Spleen (tissue), 11 donors: Measurements from ENCODE around the gene NFATC2. TPM values are rescaled to one million over a fixed set of nuclear protein-coding genes. Genes with fewer than 3 reads are reported as not detected.

Source experiments
- DNase-seq: peaks from one replicate; pipeline ENCODE4 v3.0.0-alpha.2; 2020
- H3K27ac ChIP-seq, 8 donors: fragments of 200-600 bp; sonication (generic) in 7 of 8; 1 replicate in 4 of 8; 2 replicates in 4 of 8; pipeline versions ENCODE4 v1.5.0 to v1.8.0; 2016 to 2021; ENCODE audit warnings: inconsistent platforms in 4 of 8, mild to moderate bottlenecking in 4 of 8, moderate library complexity in 1 of 8
- H3K27me3 ChIP-seq, 7 donors: fragments of 200-600 bp; sonication (generic) in 6 of 7; replicated peaks in 1 of 7; 1 replicate in 4 of 7; 2 replicates in 3 of 7; pipeline versions ENCODE4 v1.5.0 to v1.8.0; 2016 to 2021; ENCODE audit warnings: inconsistent platforms in 3 of 7, mild to moderate bottlenecking in 1 of 7
- H3K36me3 ChIP-seq, 6 donors: fragments of 200-600 bp; sonication (generic) in 5 of 6; 1 replicate in 4 of 6; 2 replicates in 2 of 6; pipeline versions ENCODE4 v1.5.0 to v1.8.0; 2016 to 2021; ENCODE audit warnings: inconsistent platforms in 2 of 6
- H3K4me1 ChIP-seq, 6 donors: fragments of 200-600 bp; sonication (generic) in 5 of 6; 1 replicate in 3 of 6; 2 replicates in 3 of 6; pipeline versions ENCODE4 v1.5.0 to v1.8.0; 2016 to 2021; ENCODE audit warnings: inconsistent platforms in 3 of 6
- H3K4me3 ChIP-seq, 8 donors: fragments of 200-600 bp; sonication (generic) in 7 of 8; 1 replicate in 4 of 8; 2 replicates in 4 of 8; pipeline versions ENCODE4 v1.5.0 to v1.8.0; 2016 to 2021; ENCODE audit warnings: inconsistent platforms in 4 of 8, mild to moderate bottlenecking in 4 of 8, moderate library complexity in 2 of 8
- H3K9me3 ChIP-seq, 8 donors: fragments of 200-600 bp; sonication (generic) in 7 of 8; 1 replicate in 4 of 8; 2 replicates in 4 of 8; pipeline versions ENCODE4 v1.5.0 to v1.8.0; 2016 to 2021; ENCODE audit warnings: inconsistent platforms in 4 of 8
- CTCF ChIP-seq, 11 experiments: fragments of 200-600 bp in 7 of 11; fragments of 450-650 bp in 4 of 11; sonication (generic) in 4 of 11; IDR thresholded peaks in 8 of 11; conservative IDR thresholded peaks in 3 of 11; 1 replicate in 7 of 11; 2 replicates in 4 of 11; pipeline versions ENCODE4 v1.4.0 to v1.8.0; 2016 to 2021; ENCODE audit warnings: antibody characterized with exemption in 11 of 11, inconsistent platforms in 4 of 11, mild to moderate bottlenecking in 1 of 11
- POLR2A ChIP-seq, 3 donors: fragments of 450-650 bp; IDR thresholded peaks; one replicate each; pipeline ENCODE4 v1.5.1; 2017; ENCODE audit warnings: antibody characterized with exemption in 3 of 3, mild to moderate bottlenecking in 1 of 3
- POLR2AphosphoS5 ChIP-seq, 3 donors: sonication (generic); formaldehyde crosslinking; IDR thresholded peaks; one replicate each; pipeline ENCODE4 v1.5.1; 2017; ENCODE audit warnings: antibody characterized with exemption in 3 of 3
- WGBS, 5 donors: extraction: QIAGEN DNeasy Blood & Tissue Kit in 3 of 5; methylation state at CpG; one replicate each; pipeline versions ENCODE4 v1.1.5 to v1.1.7; 2013 to 2018; 5-methylcytosine and 5-hydroxymethylcytosine counted together
- intact Hi-C: fragments of 100-400 bp; cut with DNase I; formaldehyde crosslinking; loops from one replicate; pipeline ENCODE4 v1.15.0; 2023; ENCODE audit warnings: low total_unique reads
- polyA plus RNA-seq, 3 donors: library from polyadenylated mRNA; stranded (reverse); fragments of 200-250 nt; gene quantifications; one replicate each; pipeline ENCODE4 v1.2.1, GENCODE V29; 2013
- total RNA-seq, 7 donors: library from RNA; depleted of rRNA in 3 of 7; stranded (reverse); fragments of >200 nt in 3 of 7; fragmentation: NEBNext Ultra II Directional in 4 of 7; extraction: Animal tissue kit (Norgen Biotek cat#: 25700) in 4 of 7; gene quantifications; one replicate each; pipeline versions ENCODE4 v1.1.0 to v1.2.1, GENCODE V29; 2016 to 2021
- donor health status: healthy with polysubstance abuse.
- donor health status: DM: no; HTN: no; CAD: no; lungs with moderate emphysema.
- donor health status: DM: no; HTN: no; CAD: no.
- donor health status: Bipolar disorder and iron deficiency.
- donor health status: healthy.
- donor health status: DM: no; HTN: no; CAD: no.
- donor health status: DM: yes; HTN: yes; CAD: no.

The NFATC2 gene
- total and polyA plus RNA-seq, 10 donors, result 6.5 to 42.9 (median 34.5) TPM

GRCh38 chr20:51394706-51395105 is 147.8 kb downstream of the NFATC2 start:
- H3K27ac ChIP-seq, result no peak overlapping the region
- whole genome bisulfite sequencing, 5 donors, result 92 to 99% (median 96%) methylated on average over 6 of the region's 6 CpGs
- DNase-seq, result peak; percentile 71
- intact Hi-C loops, result no loop called here
- H3K36me3 ChIP-seq, result peaks cover 0 to 63% (median 4%) of the 10 kb centered on the region in 6 donors
- no peak overlapping the region for H3K4me3 ChIP-seq
- TF ChIP-seq POLR2A (IDR thresholded peaks at IDR 0.05), result no peak
- TF ChIP-seq CTCF (IDR thresholded peaks at IDR 0.05 in 8 of 11, conservative IDR thresholded peaks at IDR 0.05 in 3 of 11), result no peak
- no peak for TF ChIP-seq POLR2AphosphoS5 (IDR thresholded peaks at IDR 0.05)
- peaks cover 11 to 88% (median 45%) of the 10 kb centered on the region in 6 donors for H3K4me1 ChIP-seq
- no peaks in the 10 kb centered on the region for H3K9me3 ChIP-seq
- H3K27me3 ChIP-seq, result no peaks in the 10 kb centered on the region

GRCh38 chr20:51393571-51393970 is 148.9 kb downstream of the NFATC2 start:
- no peak for TF ChIP-seq CTCF (IDR thresholded peaks at IDR 0.05 in 8 of 11, conservative IDR thresholded peaks at IDR 0.05 in 3 of 11)
- peak in 1 of 3 donors; percentile 17 for TF ChIP-seq POLR2AphosphoS5 (IDR thresholded peaks at IDR 0.05)
- H3K4me1 ChIP-seq, result peaks cover 22 to 88% (median 45%) of the 10 kb centered on the region in 6 donors
- H3K27me3 ChIP-seq, result no peaks in the 10 kb centered on the region
- intact Hi-C loops, result no loop called here
- DNase-seq, result peak; percentile 68
- H3K27ac ChIP-seq, result peak overlapping the region in 7 of 8 donors; percentile 26 to 66 (median 54)
- 28 to 41% (median 32%) methylated on average over 5 to 6 of the region's 6 CpGs for WGBS, 5 donors
- no peak overlapping the region for H3K4me3 ChIP-seq
- H3K36me3 ChIP-seq, result peaks cover 0 to 64% (median 4%) of the 10 kb centered on the region in 6 donors
- no peaks in the 10 kb centered on the region for H3K9me3 ChIP-seq

- peaks cover 22 to 88% (median 50%) of the 10 kb centered on the region in 6 donors for H3K4me1 ChIP-seq
- 73 to 82% (median 78%) methylated on average over 7 of the region's 7 CpGs for WGBS, 5 donors
These were observed 149.8 kb downstream of the NFATC2 start for GRCh38 chr20:51392614-51393186.

More at GRCh38 chr20:51392614-51393186, 149.8 kb downstream of the NFATC2 start:
- H3K27me3 ChIP-seq, result no peaks in the 10 kb centered on the region
- intact Hi-C loops, result no loop called here
- H3K9me3 ChIP-seq, result no peaks in the 10 kb centered on the region
- H3K4me3 ChIP-seq, result no peak overlapping the region
- TF ChIP-seq POLR2A (IDR thresholded peaks at IDR 0.05) (no peak), POLR2AphosphoS5 (IDR thresholded peaks at IDR 0.05) (no peak), CTCF (IDR thresholded peaks at IDR 0.05 in 8 of 11, conservative IDR thresholded peaks at IDR 0.05 in 3 of 11) (no peak)
- no peak for DNase-seq
- peaks cover 0 to 55% (median 4%) of the 10 kb centered on the region in 6 donors for H3K36me3 ChIP-seq
- peak overlapping the region in 3 of 8 donors; percentile 31 to 54 (median 37) for H3K27ac ChIP-seq
